Esophagus muscularis mucosa (tissue), 4 donors: Measurements from ENCODE around the gene MTUS2. TPM values are rescaled to one million over a fixed set of nuclear protein-coding genes. Genes with fewer than 3 reads are reported as not detected.
A peak's percentile ranks its signal among the peaks of the same experiment; 100 is the strongest.

Experiments
- DNase-seq: peaks from one replicate; pipeline ENCODE4 v3.0.0-alpha.2; 2017; ENCODE audit errors: extremely low spot score
- H3K27ac ChIP-seq, 4 donors: fragments of 200-600 bp; sonication (generic); replicated peaks in 1 of 4; 1 replicate in 3 of 4; 2 replicates in 1 of 4; pipeline ENCODE4 v1.5.1; 2016 to 2019; ENCODE audit warnings: mild to moderate bottlenecking in 1 of 4
- H3K27me3 ChIP-seq, 4 donors: fragments of 200-600 bp; sonication (generic); one replicate each; pipeline versions ENCODE4 v1.5.1 to v1.6.0; 2016 to 2019
- H3K36me3 ChIP-seq, 4 donors: fragments of 200-600 bp; sonication (generic); one replicate each; pipeline ENCODE4 v1.5.1; 2016 to 2019
- H3K4me1 ChIP-seq, 4 donors: fragments of 200-600 bp; sonication (generic); one replicate each; pipeline ENCODE4 v1.5.1; 2016 to 2019
- H3K4me3 ChIP-seq, 4 donors: fragments of 200-600 bp; sonication (generic); 1 replicate in 2 of 4; 2 replicates in 2 of 4; pipeline ENCODE4 v1.5.1; 2016 to 2019; ENCODE audit warnings: mild to moderate bottlenecking in 4 of 4, moderate library complexity in 1 of 4
- H3K9me3 ChIP-seq, 4 donors: fragments of 200-600 bp; sonication (generic); 1 replicate in 3 of 4; 2 replicates in 1 of 4; pipeline ENCODE4 v1.5.1; 2016 to 2019
- EP300 ChIP-seq: sonication (generic); formaldehyde crosslinking; IDR thresholded peaks from one replicate; pipeline ENCODE4 v1.6.1; 2017; ENCODE audit warnings: antibody characterized with exemption
- POLR2A ChIP-seq: fragments of 450-650 bp; IDR thresholded peaks from one replicate; pipeline ENCODE4 v1.6.1; 2017; ENCODE audit warnings: antibody characterized with exemption, moderate library complexity, mild to moderate bottlenecking, low read depth
- POLR2AphosphoS5 ChIP-seq, 2 donors: sonication (generic); formaldehyde crosslinking; IDR thresholded peaks; one replicate each; pipeline ENCODE4 v1.6.1; 2017; ENCODE audit warnings: antibody characterized with exemption in 2 of 2
- WGBS: methylation state at CpG from one replicate; pipeline ENCODE4 v1.1.5; 2018; 5-methylcytosine and 5-hydroxymethylcytosine counted together
- intact Hi-C: fragments of 100-400 bp; cut with DNase I; formaldehyde crosslinking; loops from one replicate; pipeline ENCODE4 v1.15.1; 2023
- total RNA-seq, 4 donors: library from RNA; depleted of rRNA; stranded (reverse); fragments of >200 nt; gene quantifications; one replicate each; pipeline versions ENCODE4 v1.1.0 to v1.2.1, GENCODE V29; 2016
- TF ChIP-seq, protein P1 (sequence below), 3 experiments: fragments of 200-600 bp in 2 of 3; fragments of 450-650 bp in 1 of 3; sonication (generic) in 2 of 3; IDR thresholded peaks; one replicate each; pipeline ENCODE4 v1.5.1; 2017 to 2019; ENCODE audit warnings: antibody characterized with exemption in 3 of 3, mild to moderate bottlenecking in 2 of 3, moderate library complexity in 1 of 3

The MTUS2 gene
- total RNA-seq, 4 donors from 2014 or later: 7.1 to 46.2 (median 12.8) TPM

- Histone ChIP-seq H3K9me3 (peaks cover 0 to 2% (median under 1%) of the 10 kb centered on the region in 4 donors), H3K27me3 (no peaks in the 10 kb centered on the region), H3K36me3 (no peaks in the 10 kb centered on the region), H3K4me1 (no peaks in the 10 kb centered on the region), H3K27ac (no peak overlapping the region), H3K4me3 (no peak overlapping the region)
- intact Hi-C loops: no loop called here
- WGBS: 89% methylated on average over 14 of the region's 18 CpGs
- peak; percentile 45 for DNase-seq
- TF ChIP-seq, protein P1, sequence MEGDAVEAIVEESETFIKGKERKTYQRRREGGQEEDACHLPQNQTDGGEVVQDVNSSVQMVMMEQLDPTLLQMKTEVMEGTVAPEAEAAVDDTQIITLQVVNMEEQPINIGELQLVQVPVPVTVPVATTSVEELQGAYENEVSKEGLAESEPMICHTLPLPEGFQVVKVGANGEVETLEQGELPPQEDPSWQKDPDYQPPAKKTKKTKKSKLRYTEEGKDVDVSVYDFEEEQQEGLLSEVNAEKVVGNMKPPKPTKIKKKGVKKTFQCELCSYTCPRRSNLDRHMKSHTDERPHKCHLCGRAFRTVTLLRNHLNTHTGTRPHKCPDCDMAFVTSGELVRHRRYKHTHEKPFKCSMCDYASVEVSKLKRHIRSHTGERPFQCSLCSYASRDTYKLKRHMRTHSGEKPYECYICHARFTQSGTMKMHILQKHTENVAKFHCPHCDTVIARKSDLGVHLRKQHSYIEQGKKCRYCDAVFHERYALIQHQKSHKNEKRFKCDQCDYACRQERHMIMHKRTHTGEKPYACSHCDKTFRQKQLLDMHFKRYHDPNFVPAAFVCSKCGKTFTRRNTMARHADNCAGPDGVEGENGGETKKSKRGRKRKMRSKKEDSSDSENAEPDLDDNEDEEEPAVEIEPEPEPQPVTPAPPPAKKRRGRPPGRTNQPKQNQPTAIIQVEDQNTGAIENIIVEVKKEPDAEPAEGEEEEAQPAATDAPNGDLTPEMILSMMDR (IDR thresholded peaks at IDR 0.05): no peak
- TF ChIP-seq POLR2A: no peak
- TF ChIP-seq EP300: no peak
- no peak for TF ChIP-seq POLR2AphosphoS5 (IDR thresholded peaks at IDR 0.05)
Observed at GRCh38 chr13:29039212-29039611, 219.1 kb downstream of the MTUS2 start.

DNA sequence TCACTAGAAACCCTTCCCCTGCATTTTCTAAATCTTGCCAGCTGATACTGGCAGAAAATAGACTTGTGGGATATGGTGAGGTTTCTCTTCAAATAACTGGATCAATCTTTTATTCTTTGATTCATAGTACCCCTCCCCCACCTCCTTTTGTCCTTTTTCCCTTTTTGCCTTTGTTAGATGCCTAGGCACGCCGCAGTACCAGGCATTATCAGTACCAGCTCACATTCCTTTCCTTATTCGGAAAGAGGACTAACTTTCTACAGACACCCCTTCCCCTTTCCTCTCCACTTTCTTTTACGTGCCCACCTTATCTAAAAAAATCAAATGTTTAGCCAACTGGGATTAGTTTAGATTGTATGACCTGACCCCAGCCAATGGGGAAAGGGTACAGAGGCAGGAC lies 226.4 kb downstream of the MTUS2 start:
- TF ChIP-seq EP300 (no peak), POLR2AphosphoS5 (IDR thresholded peaks at IDR 0.05) (no peak), POLR2A (no peak)
- TF ChIP-seq, protein P1 (IDR thresholded peaks at IDR 0.05): no peak
- intact Hi-C loops: no loop called here
- Histone ChIP-seq H3K4me3 (no peak overlapping the region), H3K27me3 (no peaks in the 10 kb centered on the region), H3K36me3 (no peaks in the 10 kb centered on the region), H3K4me1 (no peaks in the 10 kb centered on the region), H3K9me3 (peaks cover 0 to 11% (median 8%) of the 10 kb centered on the region in 4 donors), H3K27ac (no peak overlapping the region)
- 59% methylated on average over 4 of the region's 4 CpGs for WGBS
- no peak for DNase-seq

- Histone ChIP-seq H3K36me3 (no peaks in the 10 kb centered on the region), H3K4me3 (no peak overlapping the region), H3K27ac (no peak overlapping the region), H3K27me3 (no peaks in the 10 kb centered on the region), H3K9me3 (peaks cover 0 to 8% (median 5%) of the 10 kb centered on the region in 4 donors), H3K4me1 (no peaks in the 10 kb centered on the region)
- WGBS: 60% methylated on average over 6 of the region's 6 CpGs
- DNase-seq: no peak
- TF ChIP-seq EP300 (no peak), POLR2A (no peak), POLR2AphosphoS5 (IDR thresholded peaks at IDR 0.05) (no peak)
- TF ChIP-seq, protein P1 (IDR thresholded peaks at IDR 0.05): no peak
- intact Hi-C loops: no loop called here
Observed at GRCh38 chr13:29049524-29049923, 229.4 kb downstream of the MTUS2 start.

DNA sequence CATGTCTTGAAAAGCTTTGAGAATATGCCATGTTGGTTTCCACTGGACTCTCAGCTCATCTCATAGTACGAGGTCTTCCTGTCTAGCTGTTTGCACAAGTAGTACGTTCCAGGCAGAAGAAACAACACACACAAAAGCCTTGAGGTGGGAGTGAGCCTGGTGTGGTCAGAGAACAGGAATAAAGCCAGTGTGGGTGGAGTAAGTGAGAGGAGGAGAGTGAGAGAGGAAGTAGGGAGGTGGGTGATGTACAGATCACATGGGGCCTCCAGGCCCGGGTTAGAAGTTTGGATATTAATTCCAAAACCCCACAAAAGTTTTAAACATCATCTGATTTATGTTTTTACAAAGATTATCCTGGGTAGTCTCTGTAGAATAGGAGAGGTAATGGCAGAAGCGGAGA lies 230.6 kb downstream of the MTUS2 start:
- 53% methylated on average over 4 of the region's 4 CpGs for WGBS
- intact Hi-C loops: no loop called here
- Histone ChIP-seq H3K4me1 (no peaks in the 10 kb centered on the region), H3K4me3 (no peak overlapping the region), H3K36me3 (no peaks in the 10 kb centered on the region), H3K9me3 (no peaks in the 10 kb centered on the region), H3K27me3 (no peaks in the 10 kb centered on the region), H3K27ac (no peak overlapping the region)
- TF ChIP-seq, protein P1 (IDR thresholded peaks at IDR 0.05): no peak
- TF ChIP-seq POLR2AphosphoS5 (IDR thresholded peaks at IDR 0.05) (no peak), EP300 (no peak), POLR2A (no peak)
- no peak for DNase-seq

GRCh38 chr13:29059800-29060199 lies 239.7 kb downstream of the MTUS2 start:
- DNase-seq: no peak
- WGBS: 86% methylated on average over 1 of the region's 2 CpGs
- Histone ChIP-seq H3K36me3 (no peaks in the 10 kb centered on the region), H3K4me3 (no peak overlapping the region), H3K27ac (no peak overlapping the region), H3K9me3 (peaks cover 0 to 8% (median 0%) of the 10 kb centered on the region in 4 donors), H3K4me1 (peaks cover 0 to 5% (median 3%) of the 10 kb centered on the region in 4 donors), H3K27me3 (no peaks in the 10 kb centered on the region)
- TF ChIP-seq EP300: no peak
- intact Hi-C loops: no loop called here
